Activated naive CD8-positive, alpha-beta T cell treated with anti-CD3 and anti-CD28 coated beads for 36 hours (primary cell): ENCODE measurements around the gene BLNK. TPM values are rescaled to one million over a fixed set of nuclear protein-coding genes. Genes with fewer than 3 reads are reported as not detected.
"Not testable (repeated sequence)": the region's sequence is repeated elsewhere in the genome, so short reads cannot be mapped to it uniquely, and the experiment has no call there.

Experiments used
- DNase-seq: peaks from one replicate; pipeline ENCODE4 v3.0.0; 2021
- H3K27ac Mint-ChIP-seq: one replicate; pipeline ENCODE4 v1.8.0; 2022; ENCODE audit warnings: mild to moderate bottlenecking, moderate library complexity, mixed read lengths
- H3K27me3 Mint-ChIP-seq: one replicate; pipeline ENCODE4 v1.8.0; 2022; ENCODE audit warnings: mild to moderate bottlenecking, mixed read lengths
- H3K36me3 Mint-ChIP-seq: one replicate; pipeline ENCODE4 v1.8.0; 2021; ENCODE audit warnings: mild to moderate bottlenecking, mixed read lengths
- H3K4me1 Mint-ChIP-seq: one replicate; pipeline ENCODE4 v1.8.0; 2021; ENCODE audit warnings: mixed read lengths
- H3K4me3 Mint-ChIP-seq: one replicate; pipeline ENCODE4 v1.8.0; 2022; ENCODE audit warnings: mild to moderate bottlenecking, moderate library complexity, mixed read lengths
- H3K9me3 Mint-ChIP-seq: one replicate; pipeline ENCODE4 v1.8.0; 2022; ENCODE audit warnings: mixed read lengths
- total RNA-seq, 2 experiments: library from RNA; stranded (reverse); gene quantifications; one replicate each; pipeline ENCODE4 v1.2.3, GENCODE V29; 2021

BLNK gene
- total RNA-seq, 2 experiments from 2014 or later: 0.94 to 1.3 TPM

DNA sequence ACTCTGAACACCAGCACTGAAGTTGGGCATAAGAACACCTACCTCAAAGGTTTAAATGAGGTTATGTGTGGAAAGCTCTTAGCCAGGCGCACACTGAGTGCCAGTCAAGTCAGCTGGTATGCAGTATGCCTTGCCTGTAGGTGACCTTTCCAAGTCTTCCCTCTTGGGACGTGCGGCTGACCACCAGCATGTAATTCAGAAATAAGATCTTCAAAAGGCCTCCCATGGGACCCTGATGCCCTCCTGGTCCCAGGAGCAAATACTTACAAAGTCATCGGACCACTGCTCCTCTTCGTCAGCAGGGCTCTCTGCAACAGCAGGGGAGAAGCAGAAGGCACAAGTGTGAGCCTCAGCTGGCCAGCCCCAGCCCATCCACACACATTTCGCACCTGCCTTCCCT, 40.8 kb downstream of the BLNK start:
- DNase-seq: no peak
- Mint-ChIP-seq H3K4me3 (no peak overlapping the region), H3K27ac (no peak overlapping the region), H3K36me3 (no peaks in the 10 kb centered on the region), H3K4me1 (no peaks in the 10 kb centered on the region), H3K27me3 (no peaks in the 10 kb centered on the region), H3K9me3 (no peaks in the 10 kb centered on the region)

DNA sequence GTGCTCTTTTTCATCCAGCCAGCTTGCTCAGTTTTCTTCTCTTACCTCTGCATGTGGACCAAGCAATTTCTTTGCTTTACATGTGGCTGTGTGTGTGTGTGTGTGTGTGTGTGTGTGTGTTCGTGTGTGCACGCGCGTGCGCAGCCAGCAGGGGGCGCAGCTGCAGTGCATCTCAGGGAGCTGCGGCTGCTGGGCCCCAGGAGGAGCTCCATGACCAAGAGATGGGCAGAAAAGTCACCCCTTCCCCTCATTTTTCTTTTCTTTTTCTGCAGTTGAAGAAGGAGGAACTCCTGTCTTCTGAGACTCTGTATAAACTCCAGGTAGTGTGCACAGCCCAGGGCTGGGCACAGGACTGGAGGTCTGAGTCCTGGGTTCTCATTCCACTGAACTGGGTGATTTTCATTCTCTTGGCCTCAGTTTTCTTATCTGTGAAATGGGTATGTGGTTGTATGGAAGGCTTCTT, 41.8 kb downstream of the BLNK start:
- H3K27me3 Mint-ChIP-seq: no peaks in the 10 kb centered on the region
- no peaks in the 10 kb centered on the region for H3K9me3 Mint-ChIP-seq
- no peak overlapping the region for H3K4me3 Mint-ChIP-seq
- H3K4me1 Mint-ChIP-seq: no peaks in the 10 kb centered on the region
- no peaks in the 10 kb centered on the region for H3K36me3 Mint-ChIP-seq
- peak; percentile 66 for DNase-seq
- H3K27ac Mint-ChIP-seq: no peak overlapping the region

DNA sequence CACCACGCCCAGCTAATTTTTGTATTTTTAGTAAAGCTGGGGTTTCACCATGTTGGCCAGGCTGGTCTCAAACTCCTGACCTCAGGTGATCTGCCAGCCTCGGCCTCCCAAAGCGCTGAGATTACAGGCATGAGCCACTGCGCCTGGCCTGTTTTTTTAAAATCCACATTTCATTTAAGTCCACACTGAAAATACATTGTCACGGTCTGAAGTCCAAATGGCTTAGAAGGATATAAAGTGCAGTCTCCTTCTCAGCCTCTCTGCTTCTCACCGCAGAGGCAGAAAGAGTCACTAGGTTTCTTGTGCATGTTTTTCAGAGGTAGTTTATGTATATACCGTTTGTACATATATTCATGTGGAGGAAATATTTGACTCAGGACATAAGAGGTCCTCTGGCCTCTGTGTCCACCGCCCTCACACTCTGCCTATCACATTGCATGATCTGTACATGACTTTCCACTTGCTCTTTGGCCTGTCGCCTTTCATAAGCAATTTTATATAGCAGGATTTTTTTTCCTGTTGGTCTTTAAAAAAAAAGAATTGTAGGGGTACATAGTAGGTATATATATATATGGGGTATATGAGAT, 42.9 kb downstream of the BLNK start:
- Mint-ChIP-seq H3K4me1 (no peaks in the 10 kb centered on the region), H3K4me3 (no peak overlapping the region), H3K27ac (no peak overlapping the region), H3K9me3 (no peaks in the 10 kb centered on the region), H3K36me3 (no peaks in the 10 kb centered on the region), H3K27me3 (no peaks in the 10 kb centered on the region)
- no peak for DNase-seq

DNA sequence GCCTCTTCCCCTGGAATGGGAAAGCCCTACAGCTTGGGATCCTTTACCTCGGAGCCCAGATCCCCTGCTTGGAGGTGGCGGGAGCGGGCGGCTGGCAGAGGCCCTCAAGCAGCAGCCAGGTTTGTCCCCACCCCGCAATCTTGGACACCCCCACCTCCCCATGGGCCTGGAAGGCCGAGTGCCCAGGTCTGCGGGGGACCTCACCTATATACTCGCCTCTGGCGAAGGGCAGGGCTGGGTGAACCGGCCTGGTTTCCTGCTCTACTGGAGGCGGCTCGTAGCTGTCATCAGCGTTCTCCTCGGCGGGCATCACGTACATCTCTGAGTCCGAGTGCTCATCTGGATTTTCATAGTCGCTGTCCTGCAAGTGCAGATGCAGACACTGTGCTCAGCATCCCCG, 44.2 kb downstream of the BLNK start:
- no peak overlapping the region for H3K4me3 Mint-ChIP-seq
- no peak overlapping the region for H3K27ac Mint-ChIP-seq
- H3K4me1 Mint-ChIP-seq: no peaks in the 10 kb centered on the region
- H3K27me3 Mint-ChIP-seq: no peaks in the 10 kb centered on the region
- no peak for DNase-seq
- no peaks in the 10 kb centered on the region for H3K36me3 Mint-ChIP-seq
- no peaks in the 10 kb centered on the region for H3K9me3 Mint-ChIP-seq

DNA sequence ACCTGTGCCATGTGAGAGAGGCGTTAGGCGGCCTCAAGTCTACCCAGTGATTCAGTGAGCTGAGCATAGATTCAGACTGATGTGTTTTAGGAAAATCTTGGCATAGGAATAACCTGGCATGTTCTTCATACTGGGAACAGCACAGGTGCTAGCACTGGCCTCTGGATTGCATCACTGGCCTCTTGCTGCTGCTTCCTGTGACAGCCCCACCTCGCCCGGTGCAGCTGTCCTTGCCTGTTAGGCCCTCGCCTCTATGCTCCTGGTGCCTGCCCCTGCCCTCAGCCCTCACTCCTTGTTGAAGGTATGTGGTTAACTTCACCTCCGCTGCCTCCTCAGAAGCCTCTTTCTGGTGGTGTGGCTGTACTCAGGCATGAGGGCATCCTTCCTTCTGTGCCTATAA, 46.2 kb downstream of the BLNK start:
- H3K4me3 Mint-ChIP-seq: no peak overlapping the region
- DNase-seq: no peak
- H3K27me3 Mint-ChIP-seq: no peaks in the 10 kb centered on the region
- H3K9me3 Mint-ChIP-seq: no peaks in the 10 kb centered on the region
- H3K4me1 Mint-ChIP-seq: no peaks in the 10 kb centered on the region
- no peaks in the 10 kb centered on the region for H3K36me3 Mint-ChIP-seq
- H3K27ac Mint-ChIP-seq: no peak overlapping the region

DNA sequence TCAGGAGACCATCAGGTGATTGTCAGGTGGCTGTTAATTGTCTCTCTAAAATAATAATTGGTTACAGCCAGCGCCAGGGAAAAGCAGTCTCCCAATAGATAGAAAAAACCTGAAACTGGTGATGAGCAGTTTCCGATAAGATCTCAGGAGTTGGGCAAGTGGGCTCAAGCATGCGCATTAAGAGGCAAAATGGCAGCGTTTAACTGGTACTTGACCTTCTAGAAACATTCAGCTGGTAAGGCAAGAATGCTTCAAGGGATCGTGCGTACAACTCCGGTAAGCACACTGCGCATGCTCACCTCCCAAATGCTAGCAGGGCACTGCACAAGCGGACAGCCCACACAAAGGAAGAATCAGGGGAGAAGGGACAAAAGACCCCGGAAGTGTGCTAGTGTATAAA, 48.5 kb downstream of the BLNK start:
- H3K4me1 Mint-ChIP-seq: no peaks in the 10 kb centered on the region
- H3K27ac Mint-ChIP-seq: no peak overlapping the region
- no peaks in the 10 kb centered on the region for H3K9me3 Mint-ChIP-seq
- no peak for DNase-seq
- H3K36me3 Mint-ChIP-seq: no peaks in the 10 kb centered on the region
- H3K27me3 Mint-ChIP-seq: no peaks in the 10 kb centered on the region
- no peak overlapping the region for H3K4me3 Mint-ChIP-seq

DNA sequence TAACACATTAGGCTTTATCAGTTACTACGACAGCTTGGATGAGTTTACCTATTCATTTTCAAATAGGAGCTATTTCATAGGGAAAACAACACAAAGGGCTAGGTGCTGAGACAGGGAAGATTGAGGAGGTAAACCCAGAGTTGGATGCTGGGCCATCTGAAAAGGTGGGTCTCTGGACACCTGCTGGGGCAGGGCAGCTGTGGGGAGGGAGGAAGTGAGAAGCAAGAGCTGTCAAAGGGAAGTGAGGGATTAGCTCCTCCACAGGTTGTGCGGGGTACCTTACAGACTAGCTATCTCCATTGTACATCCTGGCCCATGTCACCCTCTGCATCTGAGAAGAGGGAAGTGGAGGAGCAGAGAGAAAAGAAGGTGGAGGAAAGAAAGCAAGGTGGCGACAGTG, 48.9 kb downstream of the BLNK start:
- no peaks in the 10 kb centered on the region for H3K36me3 Mint-ChIP-seq
- no peak overlapping the region for H3K4me3 Mint-ChIP-seq
- H3K27ac Mint-ChIP-seq: no peak overlapping the region
- no peaks in the 10 kb centered on the region for H3K9me3 Mint-ChIP-seq
- DNase-seq: no peak
- H3K4me1 Mint-ChIP-seq: no peaks in the 10 kb centered on the region
- H3K27me3 Mint-ChIP-seq: no peaks in the 10 kb centered on the region

DNA sequence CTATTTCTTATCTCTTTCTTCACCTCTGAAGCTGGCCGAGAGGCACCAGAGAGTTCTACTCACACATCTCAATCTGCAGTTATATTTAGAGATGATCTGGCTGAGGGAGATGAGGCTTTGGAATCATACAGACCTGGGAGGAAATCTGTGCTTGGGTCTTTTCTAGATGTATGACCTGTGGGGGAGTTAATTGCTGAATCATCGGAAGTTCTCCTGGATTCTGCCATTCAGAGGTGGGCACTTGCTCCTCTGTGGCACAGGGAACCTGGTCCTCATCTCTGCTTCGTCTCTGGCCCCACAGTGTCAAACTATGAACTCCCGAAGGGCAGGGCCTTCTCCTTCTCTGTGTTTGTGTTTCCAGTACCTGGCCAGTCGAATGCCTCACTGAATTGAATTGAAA, 52.5 kb downstream of the BLNK start:
- H3K27me3 Mint-ChIP-seq: no peaks in the 10 kb centered on the region
- no peak for DNase-seq
- no peaks in the 10 kb centered on the region for H3K36me3 Mint-ChIP-seq
- H3K4me1 Mint-ChIP-seq: no peaks in the 10 kb centered on the region
- H3K27ac Mint-ChIP-seq: no peak overlapping the region
- no peaks in the 10 kb centered on the region for H3K9me3 Mint-ChIP-seq
- no peak overlapping the region for H3K4me3 Mint-ChIP-seq

DNA sequence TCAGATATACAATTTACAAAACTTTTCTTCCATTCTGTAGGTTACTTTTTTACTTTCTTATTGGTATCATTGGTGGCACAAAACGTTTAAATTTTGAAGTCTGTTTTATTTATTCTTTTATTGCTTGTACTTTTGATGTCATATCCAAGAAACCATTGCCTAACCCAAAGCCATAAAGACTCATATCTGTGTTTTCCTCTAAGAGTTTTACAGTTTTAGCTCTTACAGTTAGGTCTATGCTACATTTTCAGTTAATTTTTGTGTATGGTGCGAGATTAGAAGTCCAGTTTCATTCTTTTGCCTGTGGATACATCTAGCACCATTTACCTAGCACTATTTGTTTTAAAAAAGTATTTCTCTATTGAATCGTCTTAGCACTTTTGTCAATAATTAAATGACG, 53.7 kb downstream of the BLNK start:
- Mint-ChIP-seq H3K36me3 (no peaks in the 10 kb centered on the region), H3K4me1 (no peaks in the 10 kb centered on the region), H3K27ac (no peak overlapping the region), H3K27me3 (no peaks in the 10 kb centered on the region), H3K4me3 (no peak overlapping the region), H3K9me3 (no peaks in the 10 kb centered on the region)
- no peak for DNase-seq

DNA sequence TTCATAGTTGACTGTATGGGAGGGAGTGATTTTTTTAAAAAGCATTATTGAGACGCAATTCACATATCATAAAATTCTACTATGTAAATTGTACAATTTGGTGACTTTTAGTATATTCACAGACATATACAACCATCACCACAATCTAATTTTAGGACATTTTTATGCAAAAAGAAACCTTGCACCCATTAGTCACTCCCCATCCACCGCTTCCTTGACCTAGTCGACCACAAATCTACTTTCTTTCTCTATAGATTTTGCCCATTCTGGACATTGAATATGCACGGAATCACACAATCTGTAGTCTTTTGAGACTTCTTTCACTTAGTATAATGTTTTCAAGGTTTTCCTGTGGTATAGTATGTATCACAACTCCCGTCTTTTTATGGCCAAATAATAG, 54.6 kb downstream of the BLNK start:
- H3K36me3 Mint-ChIP-seq: no peaks in the 10 kb centered on the region
- no peaks in the 10 kb centered on the region for H3K4me1 Mint-ChIP-seq
- H3K27ac Mint-ChIP-seq: no peak overlapping the region
- H3K27me3 Mint-ChIP-seq: no peaks in the 10 kb centered on the region
- no peaks in the 10 kb centered on the region for H3K9me3 Mint-ChIP-seq
- H3K4me3 Mint-ChIP-seq: no peak overlapping the region
- DNase-seq: no peak

DNA sequence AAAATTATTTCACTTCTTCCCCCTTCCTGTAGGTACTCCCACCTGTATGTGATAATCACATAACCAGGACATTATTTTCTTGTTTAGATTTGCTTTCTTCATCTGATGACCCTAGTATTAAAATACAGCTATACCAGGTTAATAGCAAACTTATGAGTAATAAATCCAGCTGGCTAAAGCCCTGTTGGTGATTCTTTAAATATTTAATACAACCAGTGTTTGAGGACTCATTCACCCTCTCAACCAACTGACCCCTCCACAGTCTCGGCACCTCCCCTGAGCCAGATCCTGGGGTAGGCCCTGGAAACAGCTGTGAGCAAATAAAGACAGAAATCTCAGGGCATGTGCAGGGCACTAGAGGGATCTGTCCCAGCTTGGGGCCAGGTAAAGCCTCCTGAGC, 58.5 kb downstream of the BLNK start:
- DNase-seq: no peak
- Mint-ChIP-seq H3K9me3 (no peaks in the 10 kb centered on the region), H3K4me3 (no peak overlapping the region), H3K27me3 (no peaks in the 10 kb centered on the region), H3K4me1 (no peaks in the 10 kb centered on the region), H3K27ac (no peak overlapping the region), H3K36me3 (no peaks in the 10 kb centered on the region)

DNA sequence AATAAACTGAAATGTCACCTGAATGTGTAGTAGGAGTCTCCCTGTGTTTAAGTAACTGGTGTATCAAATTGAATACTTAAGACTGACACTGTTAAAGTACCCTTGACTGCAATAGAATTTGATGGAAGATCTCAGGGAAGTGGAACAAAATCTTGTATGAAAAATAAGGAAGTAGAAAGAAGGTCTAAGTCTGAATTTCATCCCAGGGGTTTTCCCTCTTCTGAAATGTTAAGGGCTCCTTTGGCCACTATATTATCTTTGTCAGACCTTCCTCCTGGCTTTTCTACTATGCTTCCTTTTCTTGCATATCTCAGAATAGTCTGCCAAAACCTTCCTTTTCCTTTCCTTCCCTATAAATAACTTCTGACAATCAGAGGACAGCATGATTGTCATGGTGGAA, 59.6 kb downstream of the BLNK start:
- Mint-ChIP-seq H3K4me1 (no peaks in the 10 kb centered on the region), H3K9me3 (no peaks in the 10 kb centered on the region), H3K36me3 (no peaks in the 10 kb centered on the region), H3K4me3 (no peak overlapping the region), H3K27me3 (no peaks in the 10 kb centered on the region), H3K27ac (no peak overlapping the region)
- no peak for DNase-seq

DNA sequence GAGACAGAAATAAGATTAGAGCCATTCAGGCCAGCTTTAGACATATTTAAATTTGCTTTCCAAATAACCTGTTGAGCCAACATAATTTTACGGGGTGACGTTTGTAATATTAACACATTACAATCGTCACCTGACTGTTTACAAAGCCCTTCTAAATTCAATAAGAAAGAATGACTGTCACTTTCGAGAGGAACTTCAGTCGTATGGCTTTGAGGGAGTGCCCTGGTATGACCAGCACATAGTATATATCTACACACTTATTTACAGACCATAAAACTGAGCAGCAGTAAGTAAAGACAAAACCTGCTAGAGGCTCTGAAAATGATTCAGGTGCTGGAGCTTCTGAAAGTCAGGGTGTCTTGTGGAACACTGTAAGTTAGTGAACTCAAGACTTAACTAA, 62.4 kb downstream of the BLNK start:
- no peaks in the 10 kb centered on the region for H3K36me3 Mint-ChIP-seq
- H3K4me1 Mint-ChIP-seq: no peaks in the 10 kb centered on the region

DNA sequence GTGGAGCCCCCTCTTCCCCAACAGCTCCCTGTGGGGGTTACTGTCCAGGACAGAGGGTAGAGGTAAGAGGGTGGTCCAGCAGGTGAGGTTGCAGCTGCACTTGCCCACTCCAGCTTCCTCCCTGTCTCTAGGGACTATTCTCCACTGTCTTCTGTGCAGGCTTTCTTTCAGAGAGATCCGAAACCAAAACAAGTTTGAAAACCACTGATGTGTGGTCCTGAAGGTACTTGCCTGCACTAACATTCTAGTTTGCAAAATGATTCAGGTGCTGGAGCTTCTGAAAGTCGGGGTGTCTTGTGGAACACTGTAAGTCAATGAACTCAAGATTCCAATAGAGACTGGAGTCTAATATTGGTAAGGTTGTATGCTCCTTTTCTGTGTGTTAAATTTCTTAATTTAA, 63.1 kb downstream of the BLNK start:
- Mint-ChIP-seq H3K4me3 (no peak overlapping the region), H3K36me3 (no peaks in the 10 kb centered on the region), H3K9me3 (no peaks in the 10 kb centered on the region), H3K4me1 (no peaks in the 10 kb centered on the region), H3K27me3 (no peaks in the 10 kb centered on the region), H3K27ac (no peak overlapping the region)
- DNase-seq: no peak

More for the DNA sequence above, 62.4 kb downstream of the BLNK start:
- DNase-seq: no peak
- H3K27me3 Mint-ChIP-seq: no peaks in the 10 kb centered on the region
- no peaks in the 10 kb centered on the region for H3K9me3 Mint-ChIP-seq
- H3K27ac Mint-ChIP-seq: no peak overlapping the region
- no peak overlapping the region for H3K4me3 Mint-ChIP-seq

DNA sequence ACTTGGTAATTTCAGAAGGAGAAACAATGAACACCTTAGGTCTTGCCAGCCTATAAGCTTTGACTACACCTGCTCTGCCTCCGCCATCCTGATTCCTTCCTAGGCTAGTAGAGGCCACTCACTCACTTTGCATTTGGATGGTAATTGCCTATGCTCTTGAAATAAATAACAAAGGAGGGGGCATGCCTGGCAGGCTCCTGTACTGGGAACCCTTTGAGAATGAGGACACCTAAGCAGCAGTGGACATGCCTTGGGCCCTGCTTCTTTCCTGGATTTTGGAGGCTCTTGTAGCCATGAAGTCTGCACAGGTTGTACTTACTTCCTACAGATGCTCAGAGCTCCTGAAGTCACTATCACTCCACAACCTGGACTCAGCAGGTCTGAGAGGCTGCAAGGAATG, 65.8 kb downstream of the BLNK start:
- no peak for DNase-seq
- Mint-ChIP-seq H3K4me1 (no peaks in the 10 kb centered on the region), H3K4me3 (no peak overlapping the region), H3K27me3 (no peaks in the 10 kb centered on the region), H3K9me3 (no peaks in the 10 kb centered on the region), H3K27ac (no peak overlapping the region), H3K36me3 (no peaks in the 10 kb centered on the region)

DNA sequence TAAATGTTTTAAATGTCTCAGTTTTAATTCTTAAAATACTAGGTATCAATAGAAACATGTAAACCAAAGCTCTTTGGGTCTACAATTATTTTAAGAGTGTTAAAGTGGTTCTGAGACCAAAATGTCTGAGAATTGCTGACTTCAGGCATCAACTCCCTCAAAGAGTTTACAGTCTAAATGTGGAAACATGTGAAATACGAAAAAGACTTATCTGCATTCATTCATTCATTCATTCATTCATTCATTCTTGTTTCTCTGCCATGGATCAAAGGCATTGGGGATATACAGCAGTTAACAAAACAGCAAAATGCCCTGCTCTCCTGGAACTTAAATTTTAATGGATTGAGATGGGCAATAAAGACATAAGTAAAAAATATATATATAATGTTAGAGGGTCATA, 69.8 kb downstream of the BLNK start:
- Mint-ChIP-seq H3K4me1 (no peaks in the 10 kb centered on the region), H3K9me3 (no peaks in the 10 kb centered on the region), H3K36me3 (no peaks in the 10 kb centered on the region), H3K27ac (no peak overlapping the region), H3K4me3 (no peak overlapping the region), H3K27me3 (no peaks in the 10 kb centered on the region)
- no peak for DNase-seq

DNA sequence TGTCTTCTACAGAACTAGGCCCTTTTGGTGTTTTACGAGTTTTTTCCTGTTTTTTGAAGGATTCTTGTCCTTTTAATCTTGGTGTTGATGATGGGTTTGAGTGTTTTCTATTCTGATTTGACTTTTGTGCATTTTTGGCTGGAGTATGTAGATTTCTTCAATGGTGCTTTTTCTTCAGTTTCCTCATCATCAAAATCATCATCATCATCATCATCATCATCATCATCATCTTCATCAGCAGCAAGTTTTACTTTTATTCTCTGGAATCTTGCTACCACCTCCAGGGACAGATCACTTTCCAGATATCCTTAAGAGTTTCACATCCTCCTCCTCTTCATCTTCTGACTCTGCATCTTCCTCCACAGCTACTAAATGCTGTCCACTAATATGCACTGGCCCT, 81.9 kb downstream of the BLNK start:
- not testable (repeated sequence) for H3K27me3 Mint-ChIP-seq, H3K4me3 Mint-ChIP-seq, H3K4me1 Mint-ChIP-seq, H3K36me3 Mint-ChIP-seq, H3K27ac Mint-ChIP-seq, DNase-seq
- peaks cover 12% of the 10 kb centered on the region for H3K9me3 Mint-ChIP-seq
